H1 (cell line): ENCODE measurements around the gene TGM2. TPM values are rescaled to one million over a fixed set of nuclear protein-coding genes. Genes with fewer than 3 reads are reported as not detected.
A peak's percentile ranks its signal among the peaks of the same experiment; 100 is the strongest.

Experiments used
- CTCF ChIA-PET: fragments of 300-600 bp; sonication (Branson Sonifier 250); formaldehyde crosslinking; loops from one replicate; lab custom pipeline; 2021; ENCODE audit not compliant: partially characterized antibody; lab: Charles Lee
- POLR2A ChIA-PET: fragments of 300-600 bp; sonication (Branson Sonifier 250); formaldehyde crosslinking; loops from one replicate; lab custom pipeline; 2021; ENCODE audit warnings: inconsistent platforms; ENCODE audit not compliant: partially characterized antibody; lab: Charles Lee
- DNase-seq, 2 experiments: peaks; one replicate each; pipeline versions ENCODE4 v3.0.0 to v3.0.0-alpha.2; 2010 to 2022; ENCODE audit warnings: low spot score in 2 of 2, low read depth in 1 of 2, mixed read lengths in 1 of 2
- FAIRE-seq: peaks from 2 replicates; lab custom pipeline; 2011; peaks lifted over from hg19 to GRCh38; lab: Jason Lieb, UNC
- H2AFZ ChIP-seq: 2 replicates; pipeline ENCODE4 v1.8.1; 2012; ENCODE audit warnings: low read length, inconsistent platforms
- H2AK5ac ChIP-seq: 2 replicates; pipeline ENCODE4 v1.6.1; 2013; ENCODE audit warnings: low read depth, low read length
- H2BK120ac ChIP-seq: replicated peaks from 2 replicates; pipeline ENCODE3; 2013; ENCODE audit warnings: low read depth, low read length, inconsistent platforms
- H2BK12ac ChIP-seq: 2 replicates; pipeline ENCODE4 v1.6.1; 2013; ENCODE audit warnings: low read depth, low read length
- H2BK15ac ChIP-seq: 2 replicates; pipeline ENCODE4 v1.6.1; 2013; ENCODE audit warnings: low read length
- H2BK20ac ChIP-seq: 2 replicates; pipeline ENCODE4 v1.6.1; 2013; ENCODE audit warnings: low read length
- H2BK5ac ChIP-seq: 2 replicates; pipeline ENCODE4 v1.6.1; 2013; ENCODE audit warnings: low read depth, low read length
- H3K14ac ChIP-seq: 2 replicates; pipeline ENCODE4 v1.6.1; 2013; ENCODE audit warnings: inconsistent platforms; ENCODE audit not compliant: insufficient read length
- H3K18ac ChIP-seq: 2 replicates; pipeline ENCODE4 v1.6.1; 2013; ENCODE audit warnings: low read length; ENCODE audit errors: extremely low read depth
- H3K23ac ChIP-seq: 2 replicates; pipeline ENCODE4 v1.6.1; 2013; ENCODE audit warnings: inconsistent platforms; ENCODE audit not compliant: insufficient read length
- H3K23me2 ChIP-seq: 2 replicates; pipeline ENCODE4 v1.6.1; 2013; ENCODE audit warnings: low read depth, low read length
- H3K27ac ChIP-seq: 2 replicates; pipeline ENCODE4 v1.6.1; 2011; ENCODE audit warnings: low read depth, low read length, inconsistent platforms
- H3K27me3 ChIP-seq, 4 experiments: replicated peaks in 1 of 4; 1 replicate in 1 of 4; 2 replicates in 3 of 4; pipeline versions ENCODE4 v1.6.1 to v1.8.1; 2011 to 2013; ENCODE audit warnings: low read length in 3 of 4, mild to moderate bottlenecking in 3 of 4, inconsistent platforms in 2 of 4, mixed read lengths in 2 of 4, moderate library complexity in 1 of 4; ENCODE audit not compliant: control insufficient read depth in 3 of 4, insufficient read depth in 3 of 4; ENCODE audit errors: extremely low read depth in 1 of 4
- H3K36me3 ChIP-seq, 4 experiments: 2 replicates each; pipeline versions ENCODE4 v1.6.1 to v1.8.1; 2011 to 2013; ENCODE audit warnings: mild to moderate bottlenecking in 4 of 4, low read length in 3 of 4, moderate library complexity in 2 of 4, control low read depth in 1 of 4, inconsistent platforms in 1 of 4; ENCODE audit not compliant: insufficient read depth in 4 of 4, control insufficient read depth in 2 of 4
- H3K4ac ChIP-seq: replicated peaks from 2 replicates; pipeline ENCODE3; 2013; ENCODE audit warnings: low read length, low read depth, mixed read lengths, inconsistent platforms; ENCODE audit not compliant: insufficient read length
- H3K4me1 ChIP-seq, 4 experiments: replicated peaks in 1 of 4; 1 replicate in 1 of 4; 2 replicates in 3 of 4; pipeline versions ENCODE4 v1.6.1 to v1.8.1; 2011 to 2013; ENCODE audit warnings: low read length in 3 of 4, inconsistent platforms in 2 of 4, mixed read lengths in 1 of 4; ENCODE audit not compliant: insufficient read depth in 4 of 4, control insufficient read depth in 3 of 4
- H3K4me2 ChIP-seq, 2 experiments: 2 replicates each; pipeline versions ENCODE4 v1.6.1 to v1.8.1; 2011 to 2013; ENCODE audit warnings: low read depth in 2 of 2, low read length in 2 of 2, control low read depth in 1 of 2, inconsistent platforms in 1 of 2, mild to moderate bottlenecking in 1 of 2; ENCODE audit not compliant: insufficient read depth in 1 of 2
- H3K4me3 ChIP-seq, 4 experiments: fragments of 200-600, 300-600 bp in 1 of 4; sonication (generic), shearing (Covaris generic), sonication (Bioruptor Twin) in 1 of 4; 2 replicates each; pipeline versions ENCODE4 v1.5.1 to v1.8.1; 2011 to 2016; ENCODE audit warnings: low read length in 4 of 4, low read depth in 3 of 4, control low read depth in 2 of 4, inconsistent platforms in 2 of 4, mild to moderate bottlenecking in 2 of 4, mixed read lengths in 1 of 4, moderate library complexity in 1 of 4; ENCODE audit not compliant: insufficient read depth in 2 of 4; ENCODE audit errors: extremely low read depth in 1 of 4
- H3K56ac ChIP-seq: replicated peaks from 2 replicates; pipeline ENCODE3; 2013; ENCODE audit warnings: low read depth, mild to moderate bottlenecking, mixed read lengths, low read length, inconsistent platforms; ENCODE audit not compliant: insufficient read length
- H3K79me1 ChIP-seq: 2 replicates; pipeline ENCODE4 v1.6.1; 2013; ENCODE audit warnings: low read depth, low read length, control low read depth
- H3K79me2 ChIP-seq, 2 experiments: 2 replicates each; pipeline versions ENCODE4 v1.6.1 to v1.8.1; 2012 to 2013; ENCODE audit warnings: low read length in 2 of 2, mild to moderate bottlenecking in 2 of 2, inconsistent platforms in 1 of 2; ENCODE audit not compliant: insufficient read depth in 2 of 2, control insufficient read depth in 1 of 2
- H3K9ac ChIP-seq, 4 experiments: replicated peaks in 1 of 4; 1 replicate in 1 of 4; 2 replicates in 3 of 4; pipeline versions ENCODE4 v1.6.1 to v1.8.1; 2011 to 2013; ENCODE audit warnings: low read depth in 3 of 4, low read length in 3 of 4, control low read depth in 2 of 4, mild to moderate bottlenecking in 2 of 4, moderate library complexity in 2 of 4, inconsistent platforms in 1 of 4; ENCODE audit errors: extremely low read depth in 1 of 4
- H3K9me3 ChIP-seq, 2 experiments: 2 replicates each; pipeline versions ENCODE4 v1.6.1 to v1.8.1; 2012 to 2013; ENCODE audit warnings: mild to moderate bottlenecking in 2 of 2, moderate library complexity in 2 of 2, control low read depth in 1 of 2, inconsistent platforms in 1 of 2, low read depth in 1 of 2, low read length in 1 of 2, mixed read lengths in 1 of 2; ENCODE audit not compliant: insufficient read depth in 2 of 2
- H4K20me1 ChIP-seq, 2 experiments: replicated peaks in 1 of 2; 2 replicates each; pipeline versions ENCODE3 to v1.8.1; 2011 to 2013; ENCODE audit warnings: inconsistent platforms in 2 of 2, low read length in 2 of 2, mild to moderate bottlenecking in 1 of 2; ENCODE audit not compliant: insufficient read depth in 2 of 2, control insufficient read depth in 1 of 2
- H4K5ac ChIP-seq: 2 replicates; pipeline ENCODE4 v1.6.1; 2013; ENCODE audit warnings: low read length, low read depth, mixed read lengths, inconsistent platforms; ENCODE audit not compliant: insufficient read length
- H4K8ac ChIP-seq: 2 replicates; pipeline ENCODE4 v1.8.0; 2013; ENCODE audit warnings: mild to moderate bottlenecking, moderate library complexity, low read length, inconsistent platforms; ENCODE audit not compliant: insufficient read depth; ENCODE audit errors: extremely low read depth
- H4K91ac ChIP-seq: replicated peaks from 2 replicates; pipeline ENCODE3; 2013; ENCODE audit warnings: low read length, mixed read lengths, inconsistent platforms; ENCODE audit not compliant: insufficient read length
- KDM1A ChIP-seq: fragments of 200-600, 300-600 bp; sonication (generic); IDR thresholded peaks from 2 replicates; pipeline ENCODE4 v1.7.1; 2016; ENCODE audit warnings: mild to moderate bottlenecking, low read length, borderline replicate concordance
- SP4 ChIP-seq: IDR thresholded peaks from 2 replicates; pipeline ENCODE4 v1.6.1; 2012; ENCODE audit warnings: low read length, inconsistent platforms
- WGBS, 2 experiments: shearing (Covaris generic) in 1 of 2; methylation state at CpG; one replicate each; pipeline versions ENCODE4 v1.1.6 to v1.1.7; 2013 to 2015; ENCODE audit warnings: low lambda C conversion rate in 2 of 2, mixed read lengths in 2 of 2, inconsistent platforms in 1 of 2, low coverage in 1 of 2, missing lambda C conversion rate in 1 of 2; ENCODE audit not compliant: insufficient replicate concordance in 2 of 2, insufficient coverage in 1 of 2, insufficient read length in 1 of 2; ENCODE audit errors: extremely low coverage in 1 of 2, missing lambda C conversion rate in 1 of 2; 5-methylcytosine and 5-hydroxymethylcytosine counted together
- polyA plus RNA-seq, 7 experiments: library from polyadenylated mRNA; depleted of rRNA in 3 of 7; stranded (reverse) in 5 of 7; unstranded in 2 of 7; fragments of >200 nt in 5 of 7; fragments of 200-250 nt in 2 of 7; gene quantifications; 1 replicate in 5 of 7; 2 replicates in 1 of 7; 4 replicates in 1 of 7; pipeline versions ENCODE4 v1.2.1 to v1.2.3, GENCODE V29; 2011 to 2013; ENCODE audit warnings: missing spikeins in 2 of 7, mixed read lengths in 2 of 7
- total RNA-seq: library from RNA; stranded (reverse); fragmentation: NEBNext Ultra II Directional; extraction: Animal tissue kit (Norgen Biotek cat#: 25700); gene quantifications from 2 replicates; pipeline ENCODE4 v1.2.1, GENCODE V29; 2021

Gene TGM2
- total and polyA plus RNA-seq, 2 of the 8 experiments (the other 6 are each of a cell fraction or from before 2014, with no cell fraction given) = 0.86 to 1.0 TPM

DNA sequence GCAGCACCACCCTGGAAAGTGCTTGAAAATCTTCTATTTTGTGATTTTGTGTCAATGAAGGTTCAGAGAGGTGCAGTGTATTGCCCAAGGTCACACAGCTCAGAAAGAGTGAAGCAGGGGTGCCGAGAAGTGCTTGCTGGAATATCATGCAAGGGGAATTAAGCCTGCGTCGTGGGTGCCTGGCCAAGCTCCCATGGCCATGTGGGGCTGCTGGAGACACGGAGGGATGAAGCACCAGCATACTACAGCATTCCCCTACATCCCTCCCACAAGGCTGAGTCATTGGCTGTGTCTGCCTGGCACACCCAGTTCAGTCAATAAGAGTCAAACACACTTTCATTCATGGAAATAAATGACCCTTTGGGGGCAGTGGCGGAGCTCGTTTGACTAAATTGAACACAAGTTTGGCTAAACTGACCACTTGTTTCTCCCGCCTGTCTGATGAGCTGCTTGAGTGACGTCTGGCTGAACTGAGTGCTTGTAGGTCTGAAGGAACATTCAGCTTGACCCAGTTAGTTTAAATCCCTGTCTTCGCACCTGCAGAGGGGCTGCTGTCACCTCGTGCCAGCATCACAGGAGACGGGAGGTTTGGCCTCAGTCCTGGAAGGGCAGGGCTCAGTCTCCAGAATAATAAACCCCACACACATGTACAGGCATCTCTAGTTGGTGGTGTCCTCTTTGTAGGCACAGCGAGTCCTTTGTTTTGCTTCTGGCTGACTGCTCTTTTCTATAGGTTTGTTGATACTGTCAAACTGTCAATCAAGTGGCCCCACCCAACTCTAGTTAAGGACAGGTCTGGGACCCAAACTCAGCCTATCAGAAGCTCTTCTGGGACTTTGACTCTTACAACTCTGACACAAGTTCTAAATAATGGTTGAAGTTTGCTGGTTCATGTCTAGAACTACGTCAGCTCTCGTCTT, 8.4 kb upstream of the TGM2 start:
- H3K14ac ChIP-seq = no peak overlapping the region
- H4K20me1 ChIP-seq = peaks cover 0 to 3% of the 10 kb centered on the region in 2 experiments
- H3K79me1 ChIP-seq = no peaks in the 10 kb centered on the region
- no peaks in the 10 kb centered on the region for H3K27me3 ChIP-seq
- 83% methylated on average over 14 of the region's 14 CpGs; no CpG with 5 or more reads in 1 of the 2 experiments for WGBS, 2 experiments
- POLR2A ChIA-PET = interaction anchor here (1.5 kb wide), 1 partner anchor 21 kb away, joined by 3 read pairs; no protein-coding TSS in a partner anchor
- no peaks in the 10 kb centered on the region for H3K79me2 ChIP-seq
- H2BK20ac ChIP-seq = no peak overlapping the region
- H3K4ac ChIP-seq = no peak overlapping the region
- H3K4me3 ChIP-seq = no peak overlapping the region
- peak overlapping the region; percentile 25; the same call in 1 of the 2 replicates for H2BK15ac ChIP-seq
- no peak overlapping the region for H2BK12ac ChIP-seq
- CTCF ChIA-PET = interaction anchor here (1.0 to 5.1 kb wide), 7 partner anchors 10 to 132 kb away, joined by 3 to 32 read pairs (median 4); no protein-coding TSS in a partner anchor
- no peak for FAIRE-seq
- H2AFZ ChIP-seq = no peak overlapping the region
- H2BK5ac ChIP-seq = no peak overlapping the region
- no peak overlapping the region for H4K5ac ChIP-seq
- no peak overlapping the region for H4K8ac ChIP-seq
- no peaks in the 10 kb centered on the region for H3K4me1 ChIP-seq
- no peak overlapping the region for H3K9ac ChIP-seq
- no peaks in the 10 kb centered on the region for H3K36me3 ChIP-seq
- H3K18ac ChIP-seq = no peak overlapping the region
- H2AK5ac ChIP-seq = no peak overlapping the region
- H3K27ac ChIP-seq = no peak overlapping the region
- H3K9me3 ChIP-seq = no peaks in the 10 kb centered on the region
- no peak overlapping the region for H2BK120ac ChIP-seq
- TF ChIP-seq KDM1A = 0 out of 2 replicates have a peak, but pooled peaks have one; percentile 30
- TF ChIP-seq SP4 = no peak
- no peaks in the 10 kb centered on the region for H3K23me2 ChIP-seq
- H3K56ac ChIP-seq = no peak overlapping the region
- no peak for DNase-seq
- H3K23ac ChIP-seq = no peak overlapping the region
- no peak overlapping the region for H4K91ac ChIP-seq
- H3K4me2 ChIP-seq = no peak overlapping the region
